DMS153 treated with DMSO at 0.1 percent for 48 hours (cell line): ENCODE data around the gene SLC35F3.
"Not testable (repeated sequence)": the region's sequence is repeated elsewhere in the genome, so short reads cannot be mapped to it uniquely, and the experiment has no call there.

ENCODE experiments used
- DNase-seq: peaks from one replicate; lab custom pipeline; 2025; ENCODE audit not compliant: unreplicated experiment; lab: John Stamatoyannopoulos, UW

SLC35F3 gene

DNA sequence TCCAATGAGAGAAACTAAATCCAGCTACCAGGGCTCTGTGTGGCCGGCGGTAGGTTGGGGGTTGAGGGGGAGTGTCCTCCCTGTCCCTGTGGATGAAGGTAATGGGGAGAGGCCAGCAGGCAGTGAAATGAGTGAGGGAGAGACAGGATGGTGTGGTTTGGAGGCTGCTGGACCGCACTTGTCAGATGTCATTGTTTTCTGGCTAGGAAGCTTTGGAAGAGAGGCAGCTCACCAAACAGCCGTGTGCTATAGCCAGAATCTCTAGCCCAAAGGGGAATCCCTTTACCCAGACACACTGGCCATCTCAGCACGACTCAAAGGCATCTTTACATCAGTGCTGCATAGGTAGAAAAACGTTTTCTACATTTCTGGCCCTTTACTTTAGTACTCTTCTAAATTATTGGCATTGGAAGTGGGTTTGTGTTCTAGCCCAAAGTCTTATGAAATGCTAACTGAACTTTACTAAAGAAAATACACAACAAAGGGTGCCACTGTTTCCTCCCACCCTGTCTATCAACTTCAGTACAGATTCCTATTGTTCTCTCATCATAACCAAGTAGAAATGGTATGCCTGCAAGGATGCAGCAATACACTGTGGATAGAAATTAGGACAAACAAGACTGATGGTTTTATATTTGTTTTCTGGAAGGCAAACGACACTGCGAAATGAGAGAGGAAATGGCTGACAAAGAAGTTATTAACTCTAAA is 372.8 kb downstream of the SLC35F3 start:
- no peak for DNase-seq

DNA sequence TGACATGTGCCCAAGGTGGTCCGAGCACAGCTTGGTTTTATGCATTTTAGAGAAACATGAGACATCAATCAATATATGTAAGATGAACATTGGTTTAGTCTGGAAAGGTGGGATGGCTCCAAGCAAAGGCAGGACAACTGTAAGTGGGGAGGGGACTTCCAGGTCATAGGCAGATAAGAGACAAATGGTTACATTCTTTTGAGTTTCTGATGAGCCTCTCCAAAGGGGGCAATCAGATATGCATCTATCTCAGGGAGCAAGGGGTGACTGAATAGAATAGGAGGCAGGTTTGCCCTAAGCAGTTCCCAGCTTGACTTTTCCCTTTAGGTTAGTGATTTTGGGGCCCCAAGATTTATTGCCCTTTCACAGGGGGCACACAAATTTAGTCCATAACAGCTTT is 374.5 kb downstream of the SLC35F3 start:
- no peak for DNase-seq

DNA sequence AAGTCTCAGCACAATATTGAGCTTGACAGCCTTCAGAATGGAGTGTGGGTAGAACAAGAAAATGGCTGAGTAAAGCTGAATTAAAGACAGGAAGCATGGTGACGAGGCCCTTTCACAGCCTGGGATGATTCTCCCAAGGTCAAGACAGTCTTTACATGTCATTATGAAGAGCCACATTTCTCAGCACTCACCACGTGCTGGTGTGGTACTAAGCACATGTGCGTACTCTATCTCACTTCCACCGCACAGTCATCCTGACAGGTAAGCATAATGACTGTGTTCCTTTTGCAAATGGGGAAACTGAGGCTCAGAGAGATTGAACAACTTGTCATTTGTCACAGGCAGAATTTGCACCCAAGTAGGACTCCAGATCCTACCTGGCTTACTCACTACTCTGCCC is 376.0 kb downstream of the SLC35F3 start:
- DNase-seq: no peak

DNA sequence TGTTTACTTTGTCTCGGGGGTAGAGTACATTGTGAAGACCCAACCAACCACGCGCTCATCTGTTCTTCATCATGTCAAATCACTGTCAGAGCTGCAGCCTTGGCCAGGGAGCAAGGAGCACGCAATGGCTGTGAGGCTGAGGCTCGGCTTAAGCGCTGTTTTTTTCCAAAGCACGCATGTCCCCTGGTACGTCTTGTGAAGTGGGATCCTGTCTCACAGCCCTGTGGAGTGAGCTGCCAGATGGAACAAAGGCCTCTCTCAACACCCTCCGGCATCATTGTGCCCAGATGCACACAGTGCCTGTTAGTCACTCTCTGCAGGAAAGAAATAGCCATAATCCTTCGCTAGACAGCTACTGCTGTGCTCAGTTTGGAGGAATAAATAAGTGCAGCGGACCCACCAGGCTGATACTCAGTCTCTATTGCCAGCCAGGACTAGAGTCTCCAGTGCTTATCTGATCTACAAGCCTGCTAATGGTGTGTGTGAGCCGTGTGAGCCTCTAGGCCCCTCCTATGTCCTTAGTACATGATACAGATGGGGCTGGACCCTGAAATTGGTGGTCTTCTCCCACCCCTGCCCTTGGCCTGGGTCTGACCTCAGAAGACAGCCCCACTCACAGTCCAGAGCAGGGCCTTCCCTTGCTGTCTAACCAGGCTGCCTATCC is 377.5 kb downstream of the SLC35F3 start:
- DNase-seq: no peak

DNA sequence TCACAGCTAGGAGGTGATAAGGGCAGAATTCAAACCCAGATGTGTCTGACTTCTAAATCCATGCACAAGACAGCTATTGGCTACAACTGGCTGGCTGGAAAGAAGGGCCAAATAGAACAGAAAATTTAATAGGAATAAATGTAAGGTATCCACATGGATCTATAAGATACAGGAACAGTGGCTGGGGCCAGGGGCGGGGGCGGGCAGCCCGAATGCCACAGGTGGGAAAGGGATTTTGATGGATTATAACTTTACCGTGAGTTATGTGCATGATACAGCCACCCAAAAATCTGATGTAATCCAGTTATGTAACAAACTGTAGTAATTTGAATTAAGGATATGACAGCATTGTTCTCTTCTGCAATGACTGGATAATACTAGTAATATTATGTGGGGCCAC is 381.7 kb downstream of the SLC35F3 start:
- no peak for DNase-seq

DNA sequence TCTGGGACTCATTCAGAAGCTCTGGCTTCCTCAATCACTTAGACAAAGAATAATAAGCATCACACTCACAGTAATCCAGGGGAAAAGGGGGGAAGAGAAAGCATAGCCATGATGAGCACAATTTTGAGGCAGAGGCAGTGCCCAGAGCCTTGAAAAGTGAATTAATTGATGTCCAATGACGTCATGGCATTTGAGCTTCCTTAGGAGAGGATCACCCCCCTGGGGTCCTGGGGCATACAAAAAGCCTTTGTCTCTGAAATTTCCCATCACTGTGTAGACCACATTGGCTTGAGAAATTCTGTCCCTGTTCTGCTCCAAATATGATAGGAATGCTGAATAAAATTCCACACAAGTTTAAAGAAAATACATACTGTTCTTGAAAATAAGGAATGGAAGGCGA is 384.5 kb downstream of the SLC35F3 start:
- no peak for DNase-seq

DNA sequence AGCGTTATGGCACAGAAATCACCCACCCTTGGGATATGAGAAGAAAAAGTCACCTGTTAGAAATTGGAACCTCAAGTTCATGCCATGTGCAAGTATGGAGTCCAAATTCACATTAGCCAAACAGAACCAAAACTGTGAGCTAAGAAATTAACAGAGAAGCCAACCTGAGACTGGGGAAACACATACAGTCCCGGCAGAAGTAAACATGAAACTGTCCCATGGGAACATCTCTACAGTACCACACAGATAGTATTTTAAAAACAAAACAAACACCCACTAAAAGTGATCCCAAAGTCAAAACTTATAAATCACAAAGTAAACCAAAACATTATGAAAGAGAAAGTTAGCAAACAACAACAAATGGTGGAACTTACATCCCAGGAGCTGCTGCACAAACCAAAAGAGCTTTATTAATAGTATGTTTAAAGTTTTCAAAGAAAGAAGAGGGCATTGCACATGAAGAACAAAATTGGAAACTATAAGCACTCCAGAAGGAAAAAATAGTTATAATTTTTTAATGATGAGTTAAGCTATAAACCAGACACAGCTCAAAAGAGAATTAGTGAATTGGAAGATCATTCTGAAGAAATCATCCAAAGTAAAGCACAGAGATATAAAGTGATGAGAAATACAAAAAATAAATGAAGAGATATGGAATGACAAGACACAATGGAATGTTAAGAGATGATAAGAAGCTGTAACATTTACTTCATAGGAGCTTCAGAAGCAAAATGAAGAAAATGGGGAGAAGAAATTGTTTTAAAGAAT is 385.2 kb downstream of the SLC35F3 start:
- DNase-seq: no peak

DNA sequence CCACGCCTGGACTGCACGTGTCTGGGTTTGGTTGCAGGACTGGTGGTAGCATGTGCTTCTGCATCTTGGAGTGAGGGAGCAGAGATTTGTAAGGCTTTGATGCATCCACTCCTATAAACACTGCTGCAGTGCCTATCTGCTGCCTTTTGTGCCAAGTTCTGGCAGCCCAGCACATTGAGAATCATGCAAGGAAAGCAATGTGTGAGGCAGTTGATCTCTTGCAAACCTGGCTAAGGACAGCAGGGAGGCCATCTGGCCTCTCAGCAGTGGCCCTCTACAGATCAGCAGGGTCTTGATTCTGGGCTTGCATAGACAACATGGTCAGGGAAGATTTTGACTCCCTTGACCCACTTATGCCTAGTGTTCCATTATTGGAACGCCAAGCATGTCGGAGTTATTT is 387.5 kb downstream of the SLC35F3 start:
- DNase-seq: no peak

DNA sequence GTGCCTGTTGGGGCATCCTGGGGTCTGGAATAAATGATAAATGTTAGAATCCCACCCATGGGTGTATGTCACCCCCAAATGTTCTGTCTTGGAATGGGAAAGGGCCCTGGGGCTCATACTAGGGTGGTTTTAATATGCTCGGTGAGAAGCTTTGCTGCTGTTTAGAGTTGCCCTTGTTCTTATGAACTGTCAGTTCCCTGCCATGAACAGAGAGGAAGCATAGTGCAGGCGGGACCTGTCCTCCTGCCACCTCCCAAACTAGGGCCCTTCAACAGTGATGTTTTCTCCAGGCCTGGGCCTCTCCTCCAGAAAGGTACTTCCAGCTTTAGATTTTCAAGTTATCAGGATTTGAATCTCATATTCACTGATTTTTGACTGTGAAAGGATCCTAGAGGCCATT is 388.1 kb downstream of the SLC35F3 start:
- no peak for DNase-seq

DNA sequence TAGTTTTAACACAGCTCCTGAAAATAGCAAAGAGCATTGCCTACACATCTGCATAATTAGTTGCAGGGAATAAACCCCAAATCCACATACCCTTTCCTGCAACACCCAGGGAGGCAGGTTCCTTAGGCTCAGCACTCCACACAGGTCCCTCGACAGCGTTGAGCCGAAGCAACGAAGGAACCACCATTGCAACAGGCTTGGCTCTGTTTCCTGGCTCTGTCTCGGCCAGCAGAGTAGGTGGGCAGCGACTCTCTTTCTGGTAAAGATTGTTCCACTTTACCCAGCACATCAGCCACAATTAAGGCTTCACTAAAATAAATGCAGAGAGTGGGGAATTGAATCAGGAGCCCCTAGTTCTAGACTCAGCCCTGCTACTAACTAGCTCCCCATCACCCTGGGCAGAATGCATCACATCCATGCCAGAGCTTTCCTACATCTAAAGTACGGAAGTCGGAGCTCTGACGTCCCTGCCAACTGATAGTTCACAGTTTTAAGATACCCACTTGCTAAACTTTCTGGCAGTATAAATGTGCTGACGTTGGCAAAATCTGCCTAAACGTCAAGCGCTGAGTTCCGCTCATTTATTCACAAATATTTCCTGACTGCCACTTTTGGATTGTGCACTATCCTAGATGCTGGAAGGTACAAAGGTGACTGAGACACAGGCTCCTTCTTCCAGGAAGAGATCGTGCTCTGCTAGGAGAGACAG is 389.8 kb downstream of the SLC35F3 start:
- no peak for DNase-seq

DNA sequence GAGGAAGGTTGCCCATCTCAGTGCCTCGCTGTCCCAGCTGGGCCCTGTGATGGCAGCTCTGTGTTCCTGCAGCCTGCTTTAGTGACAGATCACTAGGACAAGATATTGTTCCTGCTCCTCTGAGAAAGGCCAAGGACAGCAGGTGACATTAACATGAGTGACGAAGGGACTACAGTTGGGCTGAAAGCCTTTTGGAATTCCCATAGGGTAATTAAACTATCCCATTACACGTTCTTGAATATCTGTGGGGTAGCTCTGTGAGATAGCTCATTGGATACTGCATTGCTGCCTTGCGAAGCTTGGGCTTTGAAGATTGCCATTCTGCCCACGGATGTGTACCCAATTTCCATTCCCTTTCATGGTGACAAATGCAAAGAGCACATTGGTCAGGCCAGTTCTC is 390.6 kb downstream of the SLC35F3 start:
- no peak for DNase-seq

DNA sequence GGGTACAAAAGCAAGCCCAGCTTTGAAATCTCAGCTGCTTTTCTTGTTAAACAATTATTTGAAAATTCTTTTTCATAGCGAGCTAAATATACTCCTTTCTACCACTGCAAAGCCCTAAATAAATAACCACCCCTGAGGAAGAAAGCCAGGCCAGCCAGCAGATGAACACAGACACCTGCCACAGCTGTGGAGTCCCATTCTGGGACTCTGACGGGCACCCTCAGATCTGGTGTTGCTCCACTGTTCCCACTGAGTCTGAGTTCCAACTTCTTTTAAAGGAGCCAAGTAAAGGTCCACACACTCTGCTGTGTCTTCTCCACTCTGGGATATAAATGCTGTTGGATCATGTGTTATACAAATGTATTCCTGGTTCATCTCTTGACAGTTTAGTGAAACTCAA is 391.1 kb downstream of the SLC35F3 start:
- no peak for DNase-seq

DNA sequence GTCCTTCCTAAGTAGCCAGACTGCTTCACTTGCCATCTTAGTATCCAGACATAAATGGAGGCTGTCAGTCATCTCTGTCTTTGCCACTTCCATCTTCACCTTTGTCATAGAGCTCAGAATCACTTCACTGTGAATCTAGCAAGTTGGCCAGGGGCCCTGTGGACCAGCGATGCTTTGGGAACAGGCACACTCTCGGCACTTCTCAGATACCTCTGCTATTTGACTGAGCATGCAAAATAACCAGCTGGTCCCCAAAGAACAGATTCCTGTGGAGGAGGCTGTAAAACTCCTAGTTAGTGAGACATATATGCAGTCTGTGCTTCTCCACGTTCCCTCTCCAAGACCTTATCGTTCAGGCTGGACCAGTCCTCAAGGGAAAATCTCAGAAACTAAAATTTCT is 392.0 kb downstream of the SLC35F3 start:
- DNase-seq: no peak

DNA sequence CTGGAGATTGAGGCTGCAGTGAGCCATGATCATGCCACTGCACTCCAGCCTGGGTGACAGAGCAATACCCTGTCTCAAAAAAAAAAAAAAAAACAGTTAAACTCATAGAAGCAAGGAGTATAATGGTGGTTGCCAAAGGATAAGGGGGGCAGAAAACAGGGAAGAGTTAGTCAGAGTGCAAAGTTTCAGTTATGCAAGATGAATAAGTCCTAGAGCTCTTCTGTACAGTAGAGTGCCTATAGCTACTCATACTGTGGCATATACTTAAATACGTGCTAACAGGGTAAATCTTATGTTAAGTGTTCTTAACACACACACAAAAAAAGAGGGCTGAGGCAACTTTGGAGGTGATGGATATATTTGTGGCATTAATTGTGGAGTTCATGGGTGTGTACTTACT is 393.2 kb downstream of the SLC35F3 start:
- no peak for DNase-seq

DNA sequence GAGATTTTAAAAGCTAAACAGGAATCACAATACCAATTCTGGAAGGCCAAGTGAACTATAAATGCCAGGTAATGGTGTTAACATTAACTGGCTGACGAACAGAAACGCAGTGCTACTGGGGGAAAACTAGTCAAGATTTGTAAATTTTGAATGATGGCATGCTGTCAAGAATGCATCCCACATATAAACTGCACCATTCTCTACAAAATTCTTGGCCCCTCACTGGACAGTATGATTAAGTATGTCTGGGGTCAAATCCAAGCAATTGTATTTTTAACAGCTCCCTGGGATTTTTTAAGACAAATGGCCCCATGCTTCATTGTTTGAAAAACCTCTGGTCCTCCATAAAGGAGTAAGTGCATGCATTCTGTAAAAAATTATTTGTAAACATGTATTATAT is 395.6 kb downstream of the SLC35F3 start:
- DNase-seq: no peak

DNA sequence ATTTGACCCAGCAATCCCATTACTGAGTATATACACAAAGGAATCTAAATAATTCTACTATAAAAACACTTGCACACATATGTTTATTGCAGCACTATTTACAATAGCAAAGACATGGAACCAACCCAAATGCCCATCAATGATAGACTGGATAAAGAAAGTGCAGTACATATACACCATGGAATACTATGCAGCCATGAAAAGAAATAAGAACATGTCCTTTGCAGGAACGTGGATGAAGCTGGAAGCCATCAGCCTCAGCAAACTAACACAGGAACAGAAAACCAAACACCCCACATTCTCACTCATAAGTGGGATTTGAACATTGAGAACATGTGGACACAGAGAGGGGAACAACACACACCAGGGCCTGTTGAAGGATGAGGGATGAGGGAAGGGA is 397.2 kb downstream of the SLC35F3 start:
- DNase-seq: not testable (repeated sequence)

DNA sequence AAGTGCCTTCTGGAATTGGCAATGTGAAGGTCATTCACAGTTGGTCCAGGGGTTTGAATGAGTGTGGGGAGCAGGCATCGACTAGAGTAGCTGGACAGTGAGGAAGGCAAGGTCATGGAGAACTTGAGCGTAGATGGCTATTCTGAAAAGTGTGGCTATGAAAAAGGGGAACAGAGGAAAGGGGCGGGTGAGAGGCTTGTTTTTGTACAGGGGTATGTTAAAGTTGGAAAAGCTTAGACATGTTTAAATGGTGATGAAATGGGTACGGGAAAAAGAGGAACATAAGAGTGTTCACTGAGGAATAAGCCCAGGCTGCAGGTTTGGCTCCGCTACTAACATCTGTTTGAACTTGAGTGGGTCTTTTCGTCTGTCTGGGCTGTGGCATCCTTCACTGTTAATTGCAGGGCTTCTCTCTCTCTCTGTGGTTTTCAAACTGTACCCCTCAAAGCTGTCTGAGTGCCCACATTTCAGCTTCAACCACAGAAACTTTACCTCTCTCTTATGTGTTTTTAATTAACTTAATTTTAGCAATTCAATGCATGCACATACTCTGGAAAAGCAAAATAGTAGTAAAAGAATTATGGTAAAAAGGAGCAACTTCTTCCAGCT is 398.0 kb downstream of the SLC35F3 start:
- DNase-seq: no peak

DNA sequence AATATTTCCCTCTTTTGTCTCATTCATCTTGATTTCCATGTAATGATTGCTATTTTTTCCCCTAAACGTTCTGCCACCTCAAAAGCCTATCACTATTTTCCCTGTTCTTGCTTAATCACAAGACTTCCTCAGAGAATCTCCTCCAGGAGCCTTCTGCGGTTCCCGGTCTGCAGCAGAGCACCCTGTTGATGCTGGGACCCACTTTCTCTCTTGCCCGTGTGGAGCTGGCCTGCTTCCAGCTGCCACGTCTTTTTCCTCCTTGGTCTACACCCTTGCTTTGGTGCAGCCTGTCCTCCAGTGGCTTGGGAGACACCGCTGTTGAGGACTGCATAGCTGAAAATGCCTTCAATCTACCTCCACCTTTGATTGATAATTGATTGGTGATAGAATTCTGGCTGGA is 398.8 kb downstream of the SLC35F3 start:
- DNase-seq: no peak

DNA sequence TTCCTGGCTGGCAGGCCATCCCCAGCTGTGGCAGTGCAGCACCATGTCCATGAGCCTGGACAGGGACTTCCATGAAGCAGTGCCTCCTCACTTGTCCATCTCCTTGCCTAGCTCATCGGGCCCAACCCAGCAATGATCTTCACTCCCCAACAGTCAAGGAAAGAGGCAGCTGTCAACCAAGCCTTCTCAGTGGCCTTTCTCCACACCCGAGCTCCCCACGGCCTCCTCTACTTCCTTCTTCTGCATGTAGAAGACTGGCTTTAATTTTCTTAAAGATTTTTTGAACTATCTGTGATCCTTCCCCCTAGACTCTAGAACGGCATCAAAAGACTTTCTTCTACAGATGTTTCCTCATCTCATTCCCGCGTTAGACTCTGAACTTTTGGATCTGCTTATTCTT is 403.2 kb downstream of the SLC35F3 start:
- DNase-seq: no peak

DNA sequence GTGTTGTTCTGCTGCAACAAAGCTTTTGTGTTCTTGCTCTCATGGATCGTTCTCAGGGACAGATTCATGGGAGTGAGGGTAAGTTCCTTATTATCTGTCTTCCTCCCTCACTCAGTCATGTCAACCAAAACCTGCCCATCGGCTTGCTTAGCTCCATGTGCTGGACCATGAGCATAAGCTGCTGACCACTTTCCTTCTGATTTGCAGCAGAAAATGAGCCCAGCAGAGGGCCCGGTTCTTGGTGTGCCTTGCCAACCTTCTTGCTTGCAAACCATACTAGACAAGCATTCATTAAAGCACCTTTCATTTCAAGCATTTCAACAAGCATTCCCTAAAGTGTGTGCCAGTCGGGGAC is 404.7 kb downstream of the SLC35F3 start:
- DNase-seq: no peak
